HUES64 (cell line): Measurements from ENCODE around the gene BAHD1.
A peak's percentile ranks its signal among the peaks of the same experiment; 100 is the strongest.

Experiments
- H3K27ac ChIP-seq: 2 replicates; pipeline ENCODE4 v1.7.0; 2013; ENCODE audit warnings: low read depth, low read length, inconsistent platforms
- H3K27me3 ChIP-seq: 2 replicates; pipeline ENCODE4 v1.6.1; 2013; ENCODE audit warnings: mild to moderate bottlenecking, low read length; ENCODE audit not compliant: insufficient read depth
- H3K36me3 ChIP-seq: 2 replicates; pipeline ENCODE4 v1.6.1; 2013; ENCODE audit warnings: mild to moderate bottlenecking, low read length; ENCODE audit not compliant: insufficient read depth
- H3K4me1 ChIP-seq: 2 replicates; pipeline ENCODE4 v1.6.1; 2013; ENCODE audit warnings: mild to moderate bottlenecking, low read length, moderate library complexity; ENCODE audit not compliant: insufficient read depth
- H3K4me3 ChIP-seq: 2 replicates; pipeline ENCODE4 v1.5.1; 2013; ENCODE audit warnings: mild to moderate bottlenecking, low read length, moderate library complexity
- H3K9ac ChIP-seq: 2 replicates; pipeline ENCODE4 v1.6.1; 2013; ENCODE audit warnings: mild to moderate bottlenecking, low read depth, low read length
- H3K9me3 ChIP-seq: 2 replicates; pipeline ENCODE4 v1.6.1; 2013; ENCODE audit warnings: low read depth, low read length; ENCODE audit not compliant: insufficient read depth
- WGBS: fragments of 150-250, 120-280 bp; methylation state at CpG from one replicate; pipeline ENCODE4 v1.1.7; 2013; ENCODE audit warnings: missing lambda C conversion rate; 5-methylcytosine and 5-hydroxymethylcytosine counted together

BAHD1 gene

DNA sequence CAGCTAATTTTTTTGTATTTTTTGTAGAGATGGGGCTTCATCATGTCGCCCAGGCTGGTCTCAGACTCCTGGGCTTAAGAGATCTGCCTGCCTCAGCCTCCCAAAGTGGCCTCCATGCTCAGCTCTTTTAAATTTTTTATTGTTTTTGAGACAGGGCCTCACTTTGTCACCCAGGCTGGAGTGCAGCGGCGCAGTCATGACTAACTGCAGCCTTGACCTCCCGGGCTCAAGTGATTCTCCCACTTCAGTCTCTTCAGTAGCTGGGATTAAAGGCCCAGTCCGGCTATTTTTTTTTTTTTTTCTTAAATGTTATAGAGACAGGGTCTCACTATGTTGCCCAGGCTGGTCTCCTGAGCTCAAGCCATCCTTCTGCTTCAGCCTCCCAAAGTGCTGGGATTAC, 15.1 kb upstream of the BAHD1 start:
- 93% methylated on average over 5 of the region's 5 CpGs for WGBS
- Histone ChIP-seq H3K9me3 (no peaks in the 10 kb centered on the region), H3K27me3 (peaks cover 6% of the 10 kb centered on the region), H3K4me3 (no peak overlapping the region), H3K9ac (no peak overlapping the region), H3K27ac (no peak overlapping the region), H3K4me1 (peaks cover 14% of the 10 kb centered on the region), H3K36me3 (no peaks in the 10 kb centered on the region)

DNA sequence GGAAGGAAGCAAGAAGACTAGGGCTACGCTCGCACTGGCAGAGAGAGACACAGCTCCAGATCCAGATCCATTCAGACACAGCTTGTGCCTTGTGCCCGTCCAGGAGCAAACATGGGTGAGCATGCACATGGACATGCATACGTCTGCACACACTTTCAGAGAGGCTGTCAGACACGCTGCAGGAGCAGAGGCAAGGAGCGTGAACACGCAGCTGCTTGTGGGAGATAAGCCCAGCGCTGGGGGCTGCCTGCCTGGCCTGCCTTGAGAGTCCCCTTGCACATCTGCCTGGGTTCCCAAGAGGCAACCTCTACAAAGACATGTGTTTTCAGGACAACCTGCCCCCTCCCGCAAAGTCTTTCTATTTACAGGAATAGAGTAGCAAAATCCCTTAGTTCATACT, 13.6 kb upstream of the BAHD1 start:
- Histone ChIP-seq H3K4me1 (peaks cover 9% of the 10 kb centered on the region), H3K36me3 (no peaks in the 10 kb centered on the region), H3K9me3 (no peaks in the 10 kb centered on the region), H3K4me3 (no peak overlapping the region), H3K27me3 (no peaks in the 10 kb centered on the region), H3K9ac (no peak overlapping the region), H3K27ac (no peak overlapping the region)
- WGBS: 95% methylated on average over 9 of the region's 9 CpGs

DNA sequence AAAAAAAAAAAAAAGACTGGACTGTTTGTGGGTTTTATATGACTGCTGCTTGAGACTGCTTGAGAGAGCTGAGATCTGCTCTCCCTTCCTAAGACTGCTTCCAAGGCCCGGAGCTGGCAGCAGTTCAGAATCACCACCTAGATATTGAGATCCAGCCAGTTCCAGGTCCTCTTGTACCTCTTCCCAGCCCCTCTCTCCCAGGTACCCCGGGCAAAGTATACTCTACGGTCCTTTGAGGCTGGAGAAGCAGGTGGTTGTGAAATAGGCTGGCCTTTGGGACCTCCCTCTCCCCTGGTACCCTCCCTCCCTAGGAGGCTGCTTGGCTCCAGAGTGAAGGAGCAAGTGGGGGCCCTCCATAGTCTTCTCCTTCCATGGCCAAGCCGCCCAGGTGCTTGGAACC, 12.6 kb upstream of the BAHD1 start:
- no peak overlapping the region for H3K27ac ChIP-seq
- no peaks in the 10 kb centered on the region for H3K9me3 ChIP-seq
- no peak overlapping the region for H3K9ac ChIP-seq
- no peak overlapping the region for H3K4me3 ChIP-seq
- peaks cover 9% of the 10 kb centered on the region for H3K27me3 ChIP-seq
- whole genome bisulfite sequencing: 90% methylated on average over 4 of the region's 4 CpGs
- H3K4me1 ChIP-seq: peaks cover 9% of the 10 kb centered on the region
- H3K36me3 ChIP-seq: no peaks in the 10 kb centered on the region

DNA sequence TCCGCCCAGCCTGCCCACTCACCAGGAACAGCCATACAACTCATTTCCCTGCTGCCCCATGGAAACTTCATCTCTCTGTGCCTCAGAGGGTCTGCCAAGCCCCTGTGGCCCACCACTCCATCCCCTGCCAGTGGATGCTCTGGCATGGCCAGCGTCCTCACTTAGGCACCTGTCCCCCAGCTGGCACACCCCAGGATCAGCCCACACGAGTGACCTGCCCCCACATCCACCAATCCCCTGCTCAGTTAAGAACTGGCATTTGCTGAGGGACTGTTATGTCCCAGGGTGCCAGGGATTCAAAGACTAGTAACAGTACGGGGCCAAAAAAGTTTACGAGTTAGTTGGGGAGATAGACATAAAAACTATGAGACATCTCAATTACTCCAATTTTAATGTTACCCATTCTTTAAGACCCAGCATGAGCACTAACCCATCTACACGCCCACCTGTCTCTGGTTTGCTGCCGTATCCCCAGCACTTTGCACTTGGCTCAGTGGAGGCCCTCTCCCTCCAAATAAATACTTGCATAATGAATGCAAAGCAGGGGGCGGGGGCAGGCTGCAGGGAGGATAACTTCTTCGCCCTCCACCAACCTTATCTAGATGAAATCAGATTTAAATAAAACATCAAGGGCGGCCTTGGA, 11.6 kb upstream of the BAHD1 start:
- peaks cover 9% of the 10 kb centered on the region for H3K4me1 ChIP-seq
- H3K27me3 ChIP-seq: peaks cover 19% of the 10 kb centered on the region
- H3K9ac ChIP-seq: no peak overlapping the region
- 80% methylated on average over 9 of the region's 10 CpGs for whole genome bisulfite sequencing
- no peak overlapping the region for H3K4me3 ChIP-seq
- H3K9me3 ChIP-seq: no peaks in the 10 kb centered on the region
- no peaks in the 10 kb centered on the region for H3K36me3 ChIP-seq
- no peak overlapping the region for H3K27ac ChIP-seq

DNA sequence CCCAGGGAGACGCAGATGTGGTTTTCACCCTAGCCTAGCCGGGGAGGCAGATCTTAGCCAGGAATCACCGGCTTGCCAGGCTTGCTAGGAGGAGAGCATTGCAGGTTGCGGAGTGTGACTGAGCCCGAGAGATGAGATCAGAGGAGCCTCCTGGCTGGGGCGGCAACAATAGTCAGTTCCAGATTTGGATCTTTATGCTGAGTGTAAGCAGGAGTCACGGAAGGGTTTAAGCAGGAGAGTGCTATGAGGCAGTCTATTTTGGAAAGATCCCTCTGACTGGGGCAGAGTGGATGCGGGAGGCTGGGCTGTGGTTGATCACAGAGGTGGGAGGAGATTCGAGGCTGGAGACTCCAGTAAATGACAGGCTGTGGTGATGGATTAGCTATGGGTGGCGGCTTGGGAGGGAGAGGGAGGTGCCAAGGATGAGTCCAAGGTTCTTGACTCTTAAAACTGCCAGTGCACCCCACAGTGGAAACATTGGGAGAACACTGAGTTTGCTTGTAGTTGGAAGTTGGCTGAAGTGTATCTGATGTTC, 10.4 kb upstream of the BAHD1 start:
- peaks cover 18% of the 10 kb centered on the region for H3K4me1 ChIP-seq
- WGBS: 49% methylated on average over 10 of the region's 10 CpGs
- no peak overlapping the region for H3K4me3 ChIP-seq
- H3K27ac ChIP-seq: no peak overlapping the region
- H3K36me3 ChIP-seq: no peaks in the 10 kb centered on the region
- no peak overlapping the region for H3K9ac ChIP-seq
- H3K27me3 ChIP-seq: peaks cover 30% of the 10 kb centered on the region
- H3K9me3 ChIP-seq: no peaks in the 10 kb centered on the region

DNA sequence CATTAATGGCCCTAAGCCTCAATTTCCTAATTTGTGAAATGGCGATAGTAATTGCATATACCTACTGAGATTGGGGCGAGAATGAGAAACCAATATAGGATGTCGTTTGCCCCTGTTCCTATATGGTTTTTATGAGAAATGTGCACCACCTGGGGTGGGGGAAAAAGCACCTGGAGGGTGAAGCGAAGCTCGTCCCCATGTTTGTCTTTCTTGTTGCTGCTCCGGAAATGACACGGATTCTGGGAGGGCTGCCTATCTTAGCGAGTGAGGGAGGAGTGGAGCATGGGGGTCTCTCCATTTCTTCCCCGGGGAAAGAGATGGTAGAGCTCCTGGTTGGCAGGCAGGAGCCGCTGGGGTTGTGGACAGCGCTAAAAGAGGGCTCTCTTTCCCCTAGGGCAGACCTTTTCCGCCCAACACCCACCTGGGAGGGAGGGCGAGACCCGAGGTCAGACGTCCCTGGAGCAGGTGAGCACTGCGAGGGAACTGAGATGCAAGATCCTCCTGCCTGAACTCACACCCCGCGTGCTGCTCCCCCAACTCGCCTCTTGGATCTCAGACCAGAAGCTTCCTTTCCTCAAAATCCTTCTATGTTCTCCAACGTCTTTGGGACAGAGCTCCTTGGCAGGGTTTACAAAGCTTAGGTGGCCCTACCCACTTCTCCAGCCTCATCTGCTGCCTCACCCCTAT, 5.6 kb upstream of the BAHD1 start:
- Histone ChIP-seq H3K27ac (no peak overlapping the region), H3K4me1 (peaks cover 35% of the 10 kb centered on the region), H3K36me3 (no peaks in the 10 kb centered on the region), H3K9me3 (no peaks in the 10 kb centered on the region), H3K27me3 (peaks cover 68% of the 10 kb centered on the region), H3K9ac (0 out of 2 replicates have a peak overlapping the region, but pooled peaks have one; percentile 36), H3K4me3 (peak overlapping the region; percentile 66)
- WGBS: 41% methylated on average over 20 of the region's 20 CpGs

DNA sequence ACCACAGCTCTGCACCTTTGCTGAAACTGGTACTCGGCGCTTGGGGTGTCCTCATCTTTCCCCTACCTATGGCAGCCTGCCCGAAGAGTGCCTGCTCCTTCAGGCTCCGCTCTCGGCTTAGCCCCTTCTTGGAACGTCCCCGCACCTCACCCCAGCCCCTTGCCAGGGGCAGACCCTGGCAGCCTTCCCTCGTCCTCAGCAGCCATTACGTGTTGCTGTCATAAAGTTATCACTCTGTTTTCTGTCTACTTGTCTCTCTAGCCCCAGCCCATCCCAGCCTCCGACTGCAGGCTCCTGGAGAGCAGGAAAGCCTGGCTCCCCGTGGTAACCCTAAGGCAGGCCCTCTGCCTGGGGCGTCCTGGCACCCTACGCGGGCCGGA, 5.1 kb upstream of the BAHD1 start:
- H3K4me3 ChIP-seq: peak overlapping the region; percentile 66
- H3K4me1 ChIP-seq: peaks cover 35% of the 10 kb centered on the region
- no peaks in the 10 kb centered on the region for H3K36me3 ChIP-seq
- H3K9me3 ChIP-seq: no peaks in the 10 kb centered on the region
- H3K9ac ChIP-seq: peak overlapping the region; percentile 36; the same call in 1 of the 2 replicates
- peaks cover 68% of the 10 kb centered on the region for H3K27me3 ChIP-seq
- H3K27ac ChIP-seq: no peak overlapping the region
- 11% methylated on average over 15 of the region's 15 CpGs for WGBS

DNA sequence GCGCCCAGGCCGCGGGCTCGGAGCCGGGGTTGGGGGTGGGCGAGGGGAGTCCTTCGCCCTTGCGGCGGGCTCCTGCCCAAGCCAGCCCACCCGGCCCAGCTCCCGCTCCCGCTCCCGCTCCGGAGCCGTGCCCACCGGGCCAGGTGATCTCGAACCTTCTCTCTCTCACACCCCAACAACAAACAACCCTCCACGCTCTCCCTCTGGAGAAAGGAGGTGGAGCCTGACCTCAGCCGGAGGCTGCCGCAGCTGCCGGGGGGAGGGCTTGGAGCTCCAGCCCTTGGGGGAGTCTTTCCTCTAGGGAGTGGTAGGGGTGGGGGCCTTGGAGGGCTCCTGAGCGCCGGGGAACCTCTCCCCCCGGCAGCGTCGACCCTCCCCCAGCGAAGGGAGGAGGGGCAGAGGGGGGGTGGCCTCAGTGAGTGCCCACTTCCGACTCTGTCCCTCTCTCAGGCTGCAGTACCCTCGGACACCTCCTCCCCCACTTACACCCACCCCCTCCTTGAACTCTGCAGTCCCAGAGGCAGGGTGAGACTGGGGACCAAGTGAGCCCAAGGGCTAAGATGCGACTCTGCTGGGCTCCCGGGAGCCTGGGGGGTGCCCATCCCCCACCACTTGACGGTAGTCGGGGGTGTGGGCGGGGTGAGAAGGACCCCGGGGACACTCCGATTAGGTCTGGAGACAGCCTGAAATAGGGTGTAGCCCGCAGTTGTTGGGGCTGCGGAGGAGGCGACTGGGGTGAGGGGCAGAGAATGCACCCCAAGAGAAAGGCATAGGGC, 4.4 kb upstream of the BAHD1 start:
- Histone ChIP-seq H3K27ac (no peak overlapping the region), H3K27me3 (peaks cover 68% of the 10 kb centered on the region), H3K4me1 (peaks cover 35% of the 10 kb centered on the region), H3K9me3 (no peaks in the 10 kb centered on the region), H3K36me3 (no peaks in the 10 kb centered on the region), H3K4me3 (peak overlapping the region; percentile 66), H3K9ac (peak overlapping the region; percentile 36)
- under 1% methylated on average over 35 of the region's 39 CpGs for WGBS

DNA sequence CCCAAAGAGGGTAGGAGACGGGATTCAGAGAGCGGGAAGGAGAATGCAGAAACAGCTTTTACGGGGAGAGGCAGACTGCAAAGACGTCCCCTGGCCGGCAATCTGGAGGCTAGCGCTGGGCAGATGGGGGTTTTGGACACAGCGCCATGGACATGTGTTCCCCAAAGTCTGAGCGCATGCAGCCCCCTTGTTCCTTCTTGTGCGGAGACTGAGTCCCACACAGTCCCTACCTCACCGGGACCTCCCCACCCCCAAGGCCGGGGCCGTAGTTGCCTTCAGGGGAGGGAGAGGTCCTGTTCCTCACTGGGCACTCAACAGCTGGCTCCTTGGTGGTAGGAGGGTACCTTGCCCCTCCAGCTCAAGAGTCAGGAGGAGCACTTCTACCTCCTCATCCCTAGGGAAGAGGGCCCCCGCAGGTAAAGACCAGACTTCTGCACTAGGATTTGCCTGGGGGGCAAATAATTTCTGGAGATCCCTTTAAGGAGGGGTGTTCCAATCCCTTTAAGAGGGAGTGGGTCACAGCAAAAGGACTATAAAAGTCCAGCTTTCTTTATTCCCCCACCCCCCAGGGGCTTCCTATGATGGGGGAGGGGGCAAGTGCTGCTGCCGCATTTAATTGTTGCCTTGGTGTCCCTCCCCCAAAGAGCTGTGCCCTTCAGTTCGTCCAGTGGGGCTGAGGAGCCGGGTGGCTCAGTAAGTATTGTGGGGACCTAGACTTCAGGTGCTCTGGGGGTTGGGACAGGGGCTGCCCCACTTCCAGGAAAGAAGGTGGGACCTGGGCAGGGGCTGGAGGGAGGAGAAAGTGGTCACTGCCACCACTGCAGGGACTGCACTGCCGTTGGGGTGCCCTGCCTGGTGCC, 3.6 kb upstream of the BAHD1 start:
- WGBS: 1% methylated on average over 16 of the region's 17 CpGs
- peak overlapping the region; percentile 66 for H3K4me3 ChIP-seq
- H3K27ac ChIP-seq: no peak overlapping the region
- H3K9me3 ChIP-seq: no peaks in the 10 kb centered on the region
- H3K27me3 ChIP-seq: peaks cover 68% of the 10 kb centered on the region
- peak overlapping the region; percentile 43 for H3K9ac ChIP-seq
- peaks cover 35% of the 10 kb centered on the region for H3K4me1 ChIP-seq
- H3K36me3 ChIP-seq: no peaks in the 10 kb centered on the region

DNA sequence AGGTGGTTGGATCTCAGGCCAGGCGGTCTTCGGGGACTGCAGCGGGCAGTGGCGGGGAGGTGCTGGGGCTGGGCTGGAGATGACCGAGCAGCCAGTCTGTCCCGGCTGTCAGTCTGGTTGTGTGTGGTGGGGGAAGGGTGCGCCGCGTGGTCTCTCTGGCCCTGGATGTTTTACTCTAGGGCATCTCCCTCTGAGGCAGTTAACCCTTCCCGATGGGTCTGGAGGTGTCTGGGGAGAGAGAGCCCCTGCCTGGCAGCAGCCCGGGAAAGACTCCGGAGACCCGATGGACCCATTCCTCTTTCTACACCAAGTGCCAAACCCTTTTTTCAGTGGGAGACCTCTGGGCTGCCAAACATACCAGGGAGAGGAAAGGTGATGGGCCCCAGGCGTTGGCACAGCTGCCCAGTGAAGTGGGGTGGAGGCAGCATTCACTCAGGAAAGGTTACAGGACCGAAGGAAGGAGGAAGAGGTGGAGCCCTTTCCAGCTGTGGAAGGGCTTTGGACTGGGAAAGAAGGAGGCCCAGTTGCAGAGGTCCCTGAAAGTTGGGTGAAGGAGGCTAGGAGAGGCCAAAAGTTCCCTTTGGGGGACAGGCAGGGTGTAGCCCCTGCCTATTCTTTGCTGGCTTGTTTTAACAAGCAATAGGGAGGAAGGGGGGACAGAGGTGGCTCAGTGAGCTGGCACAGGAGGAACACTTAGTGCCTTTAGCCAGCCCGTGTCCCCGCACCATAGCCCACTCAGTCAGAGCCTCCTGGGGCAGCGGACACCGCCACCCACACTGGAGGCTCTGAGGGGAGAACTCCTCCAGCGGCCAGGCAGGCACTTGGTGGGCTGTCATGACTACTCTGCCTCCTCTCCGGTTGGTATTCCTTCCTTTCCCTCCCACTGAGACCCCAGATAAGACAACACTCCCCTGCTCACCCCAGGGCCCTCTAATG, 2.7 kb upstream of the BAHD1 start:
- 26% methylated on average over 19 of the region's 21 CpGs for WGBS
- peaks cover 42% of the 10 kb centered on the region for H3K4me1 ChIP-seq
- H3K36me3 ChIP-seq: no peaks in the 10 kb centered on the region
- H3K9me3 ChIP-seq: no peaks in the 10 kb centered on the region
- H3K4me3 ChIP-seq: peak overlapping the region; percentile 66
- H3K27me3 ChIP-seq: peaks cover 61% of the 10 kb centered on the region
- H3K27ac ChIP-seq: no peak overlapping the region
- H3K9ac ChIP-seq: peak overlapping the region; percentile 43
